Hematopoietic multipotent progenitor cell (in vitro differentiated cells): Measurements from ENCODE around the gene TNFRSF9. TPM values are rescaled to one million over a fixed set of nuclear protein-coding genes. Genes with fewer than 3 reads are reported as not detected.

Experiments
- DNase-seq, 3 donors: peaks; one replicate each; pipeline ENCODE4 v3.0.0-alpha.2; 2011 to 2015; ENCODE audit warnings: low read depth in 2 of 3, low spot score in 2 of 3
- small RNA-seq: library from RNA; depleted of rRNA; stranded (forward); fragments of <200 nt; gene quantifications from one replicate; pipeline ENCODE3, GENCODE V24; 2012
- total RNA-seq: library from RNA; depleted of rRNA; stranded (reverse); fragments of >200 nt; gene quantifications from one replicate; pipeline ENCODE4 v1.2.3, GENCODE V29; 2012

The TNFRSF9 gene
- total RNA-seq, 1 donor = under 0.01 TPM

DNA sequence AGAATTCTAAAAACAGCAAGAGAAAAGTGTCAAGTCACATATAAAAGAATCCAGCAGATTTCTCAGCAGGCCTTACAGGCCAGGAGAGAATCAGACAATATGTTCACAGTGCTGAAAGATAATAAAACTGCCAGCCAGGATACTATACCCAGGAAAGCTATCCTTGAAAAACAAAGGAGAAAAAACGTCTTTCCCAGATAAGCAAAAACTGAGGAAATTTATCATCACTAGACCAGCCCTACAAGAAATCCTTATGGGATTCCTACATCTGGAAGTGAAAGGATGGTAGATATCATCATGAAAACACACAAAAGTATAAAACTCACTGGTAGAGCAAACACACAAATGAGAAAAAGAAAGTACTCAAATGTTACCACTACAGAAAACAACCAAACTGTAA lies 62.6 kb downstream of the TNFRSF9 start:
- DNase-seq = no peak

- DNase-seq = no peak
Observed at GRCh38 chr1:7873801-7874795, 66.5 kb downstream of the TNFRSF9 start.

GRCh38 chr1:7871136-7871535 lies 69.5 kb downstream of the TNFRSF9 start:
- DNase-seq = no peak

- DNase-seq = no peak
Observed at GRCh38 chr1:7869136-7869920, 71.3 kb downstream of the TNFRSF9 start.

GRCh38 chr1:7868070-7868780 lies 72.4 kb downstream of the TNFRSF9 start:
- DNase-seq = no peak

DNA sequence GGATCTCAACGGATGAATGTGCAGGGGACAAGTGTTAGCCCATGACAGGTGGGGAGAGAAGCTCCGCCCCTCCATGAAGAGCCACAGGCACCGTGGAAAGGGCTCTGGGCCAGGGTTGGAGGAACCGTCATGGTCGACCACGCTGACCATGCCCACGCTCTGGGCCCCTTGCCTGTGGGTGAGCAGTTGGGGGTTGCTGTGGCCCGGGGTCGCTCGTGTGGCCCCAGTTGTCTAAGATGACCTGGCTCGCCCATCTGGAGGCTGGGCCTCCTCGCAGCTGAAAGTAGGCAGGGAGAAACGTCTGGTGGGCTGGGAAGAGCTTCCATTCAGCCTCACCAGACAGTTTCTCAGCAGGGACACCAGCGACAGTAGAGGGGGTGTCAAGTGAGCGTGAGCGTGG lies 74.7 kb downstream of the TNFRSF9 start:
- DNase-seq = no peak

Small RNAs within 50 kb of the gene (small RNA-seq; reads per million reads assigned to genes)
- gene RF00019 = not detected

Other genes with a start within 250 kb of the TNFRSF9 start
- gene VAMP3, start 169.5 kb downstream of the TNFRSF9 start, total RNA-seq = 21.8 TPM
- gene PER3, start 156.5 kb downstream of the TNFRSF9 start, total RNA-seq = 2.2 TPM
- gene UTS2, start 87.8 kb downstream of the TNFRSF9 start, total RNA-seq = not detected
- 60.9 TPM for gene PARK7, start 20.9 kb upstream of the TNFRSF9 start, total RNA-seq
- gene ERRFI1, start 85.5 kb upstream of the TNFRSF9 start, total RNA-seq = 0.27 TPM